MCF 10A (cell line): ENCODE measurements around the gene EXPH5. TPM values are rescaled to one million over a fixed set of nuclear protein-coding genes. Genes with fewer than 3 reads are reported as not detected.

Experiments
- BruUV-seq: library from RNA; stranded (reverse); fragments of 400-500 nt; replicated peaks from 2 replicates; lab custom pipeline; 2021; lab: Mats Ljungman, UMichigan
- CTCF ChIA-PET: fragments of 300-600 bp; sonication (Branson Sonifier 250); formaldehyde crosslinking; extraction: SDS; loops from one replicate; lab custom pipeline; 2021; ENCODE audit warnings: antibody characterized with exemption, inconsistent platforms; lab: Yijun Ruan, JAX
- POLR2A ChIA-PET: fragments of 300-600, 350-650 bp; sonication (Branson Sonifier 250); formaldehyde crosslinking; extraction: SDS; loops from one replicate; lab custom pipeline; 2020; ENCODE audit warnings: antibody characterized with exemption, inconsistent platforms; lab: Yijun Ruan, JAX
- DNase-seq: peaks from one replicate; pipeline ENCODE4 v3.0.0-alpha.2; 2018; ENCODE audit not compliant: unreplicated experiment
- H3K27ac Mint-ChIP-seq: one replicate; pipeline ENCODE4 v1.8.0; 2022; ENCODE audit warnings: mild to moderate bottlenecking, low read depth, mixed read lengths; ENCODE audit not compliant: unreplicated experiment
- H3K27me3 Mint-ChIP-seq: one replicate; pipeline ENCODE4 v1.8.0; 2022; ENCODE audit warnings: mixed read lengths; ENCODE audit not compliant: insufficient read depth, unreplicated experiment
- H3K36me3 Mint-ChIP-seq: one replicate; pipeline ENCODE4 v1.8.0; 2022; ENCODE audit warnings: mild to moderate bottlenecking, moderate library complexity, mixed read lengths; ENCODE audit not compliant: insufficient read depth, unreplicated experiment
- H3K4me1 Mint-ChIP-seq: one replicate; pipeline ENCODE4 v1.8.0; 2022; ENCODE audit warnings: mixed read lengths; ENCODE audit not compliant: insufficient read depth, unreplicated experiment
- H3K4me3 Mint-ChIP-seq: one replicate; pipeline ENCODE4 v1.8.0; 2022; ENCODE audit warnings: mild to moderate bottlenecking, moderate library complexity, mixed read lengths; ENCODE audit not compliant: unreplicated experiment
- H3K9me3 Mint-ChIP-seq: one replicate; pipeline ENCODE4 v1.8.0; 2022; ENCODE audit warnings: mixed read lengths; ENCODE audit not compliant: unreplicated experiment
- intact Hi-C: fragments of 100-400 bp; cut with micrococcal nuclease; formaldehyde crosslinking; loops from 2 replicates; pipeline ENCODE4 v1.14.1; 2022
- total RNA-seq: library from RNA; stranded (reverse); gene quantifications from 2 replicates; pipeline ENCODE4 v1.2.3, GENCODE V29; 2022
- TF ChIP-seq, protein P1 (sequence below): fragments of 200-600 bp; IDR thresholded peaks from one replicate; pipeline ENCODE4 v1.8.0; 2022; ENCODE audit warnings: antibody characterized with exemption, mild to moderate bottlenecking; ENCODE audit not compliant: unreplicated experiment

The EXPH5 gene
- total RNA-seq, 1 experiment from 2014 or later, result 9.2 TPM

DNA sequence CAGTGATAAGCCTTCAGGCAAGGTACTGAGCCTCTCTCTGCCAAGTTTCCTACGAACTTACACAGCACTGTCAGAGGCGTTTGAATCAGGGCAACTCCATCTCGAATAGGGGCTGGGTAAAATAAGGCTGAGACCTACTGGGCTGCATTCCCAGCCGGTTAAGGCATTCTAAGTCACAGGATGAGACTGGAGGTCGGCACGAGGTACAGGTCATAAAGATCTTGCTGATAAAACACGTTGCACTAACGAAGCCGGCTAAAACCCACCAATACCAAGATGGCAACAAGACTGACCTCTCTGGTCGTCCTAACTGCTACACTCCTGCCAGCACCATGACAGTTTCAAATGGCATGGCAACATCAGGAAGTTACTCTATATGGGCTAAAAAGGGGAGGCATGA, 75.0 kb downstream of the EXPH5 start:
- ChIA-PET CTCF (no interaction called here), POLR2A (no interaction called here)
- Mint-ChIP-seq H3K36me3 (peaks cover 19% of the 10 kb centered on the region), H3K9me3 (no peaks in the 10 kb centered on the region), H3K4me1 (no peaks in the 10 kb centered on the region), H3K27me3 (no peaks in the 10 kb centered on the region), H3K4me3 (no peak overlapping the region), H3K27ac (no peak overlapping the region)
- no TSS peak for BruUV-seq
- TF ChIP-seq, protein P1, sequence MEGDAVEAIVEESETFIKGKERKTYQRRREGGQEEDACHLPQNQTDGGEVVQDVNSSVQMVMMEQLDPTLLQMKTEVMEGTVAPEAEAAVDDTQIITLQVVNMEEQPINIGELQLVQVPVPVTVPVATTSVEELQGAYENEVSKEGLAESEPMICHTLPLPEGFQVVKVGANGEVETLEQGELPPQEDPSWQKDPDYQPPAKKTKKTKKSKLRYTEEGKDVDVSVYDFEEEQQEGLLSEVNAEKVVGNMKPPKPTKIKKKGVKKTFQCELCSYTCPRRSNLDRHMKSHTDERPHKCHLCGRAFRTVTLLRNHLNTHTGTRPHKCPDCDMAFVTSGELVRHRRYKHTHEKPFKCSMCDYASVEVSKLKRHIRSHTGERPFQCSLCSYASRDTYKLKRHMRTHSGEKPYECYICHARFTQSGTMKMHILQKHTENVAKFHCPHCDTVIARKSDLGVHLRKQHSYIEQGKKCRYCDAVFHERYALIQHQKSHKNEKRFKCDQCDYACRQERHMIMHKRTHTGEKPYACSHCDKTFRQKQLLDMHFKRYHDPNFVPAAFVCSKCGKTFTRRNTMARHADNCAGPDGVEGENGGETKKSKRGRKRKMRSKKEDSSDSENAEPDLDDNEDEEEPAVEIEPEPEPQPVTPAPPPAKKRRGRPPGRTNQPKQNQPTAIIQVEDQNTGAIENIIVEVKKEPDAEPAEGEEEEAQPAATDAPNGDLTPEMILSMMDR, result no peak
- DNase-seq, result no peak
- intact Hi-C loops, result no loop called here

DNA sequence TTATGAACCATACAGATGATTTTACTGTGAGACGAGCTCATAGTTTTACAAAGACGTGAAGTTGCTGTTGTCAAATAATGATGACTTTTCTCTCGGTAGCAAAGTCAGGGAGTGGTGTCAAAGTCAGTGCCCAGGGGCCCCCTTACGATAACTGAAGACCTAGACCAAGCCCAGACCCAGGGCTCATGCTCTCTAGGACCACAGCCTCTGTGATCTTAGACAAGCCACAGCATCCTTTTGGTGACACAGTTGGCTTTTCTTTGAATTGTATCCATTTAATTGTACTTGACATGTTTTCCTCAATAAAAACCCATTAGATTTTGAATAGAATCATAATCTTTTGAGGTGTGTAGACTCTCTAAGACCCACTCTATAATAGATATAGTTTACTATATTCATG, 77.4 kb downstream of the EXPH5 start:
- TF ChIP-seq, protein P1, result no peak
- Mint-ChIP-seq H3K27me3 (no peaks in the 10 kb centered on the region), H3K36me3 (peaks cover 28% of the 10 kb centered on the region), H3K9me3 (no peaks in the 10 kb centered on the region), H3K4me1 (peaks cover 10% of the 10 kb centered on the region), H3K4me3 (no peak overlapping the region), H3K27ac (no peak overlapping the region)
- intact Hi-C loops, result no loop called here
- no peak for DNase-seq
- BruUV-seq, result no TSS peak
- ChIA-PET POLR2A (no interaction called here), CTCF (no interaction called here)

DNA sequence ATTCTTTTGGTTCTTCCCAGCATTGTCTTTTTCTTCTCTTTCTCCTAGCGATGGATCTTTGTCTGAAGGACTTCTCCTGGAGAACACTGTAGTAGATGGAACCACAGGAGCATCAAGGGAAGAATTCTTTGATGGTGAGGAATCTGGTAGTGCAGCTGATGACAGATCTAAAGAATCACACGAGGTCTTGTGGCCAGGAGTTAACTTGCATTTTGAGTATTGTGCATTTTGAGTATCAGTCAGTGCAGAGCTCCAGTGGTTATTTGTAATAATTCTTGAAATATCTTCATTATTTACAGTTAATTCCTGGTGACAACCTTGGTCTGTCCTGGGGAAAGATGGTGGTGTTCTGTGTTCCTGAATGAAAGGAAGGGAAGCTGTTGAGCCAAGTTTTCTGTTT, 80.9 kb downstream of the EXPH5 start:
- ChIA-PET POLR2A (no interaction called here), CTCF (no interaction called here)
- TF ChIP-seq, protein P1, result no peak
- H3K27me3 Mint-ChIP-seq, result no peaks in the 10 kb centered on the region
- DNase-seq, result no peak
- peaks cover 28% of the 10 kb centered on the region for H3K36me3 Mint-ChIP-seq
- H3K9me3 Mint-ChIP-seq, result no peaks in the 10 kb centered on the region
- intact Hi-C loops, result no loop called here
- H3K27ac Mint-ChIP-seq, result no peak overlapping the region
- H3K4me3 Mint-ChIP-seq, result no peak overlapping the region
- H3K4me1 Mint-ChIP-seq, result peaks cover 10% of the 10 kb centered on the region
- no TSS peak for BruUV-seq

DNA sequence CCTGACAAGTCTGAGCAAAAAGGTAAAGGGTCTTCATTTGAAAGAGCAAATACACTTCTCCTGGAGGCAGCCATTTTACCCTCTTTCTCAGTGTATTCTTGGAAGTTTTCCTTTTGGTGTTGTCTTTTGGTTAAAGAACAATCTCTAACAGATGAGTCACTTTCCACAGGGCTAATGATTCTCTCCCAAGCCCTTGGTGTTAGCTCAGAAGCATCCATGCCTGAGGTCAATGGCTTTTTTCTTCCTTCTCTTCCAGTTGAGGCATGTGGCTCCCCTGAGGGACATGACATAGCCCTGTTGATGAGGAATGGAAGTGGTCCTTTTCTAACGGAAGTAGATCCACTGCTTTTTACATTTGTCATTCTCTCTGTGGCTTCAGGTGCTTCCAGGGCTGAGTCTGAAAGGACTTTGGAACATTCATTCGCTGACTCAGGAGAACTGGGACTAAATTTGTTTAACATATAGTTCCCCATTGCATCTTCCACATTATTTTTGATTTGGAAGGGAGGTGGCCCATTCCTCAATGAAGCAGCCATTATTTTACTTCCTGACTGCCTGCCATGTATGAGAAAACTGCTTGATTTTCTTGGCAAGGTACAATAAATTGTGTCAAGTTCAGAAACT, 81.6 kb downstream of the EXPH5 start:
- peaks cover 24% of the 10 kb centered on the region for H3K36me3 Mint-ChIP-seq
- no peak overlapping the region for H3K27ac Mint-ChIP-seq
- H3K4me3 Mint-ChIP-seq, result no peak overlapping the region
- H3K9me3 Mint-ChIP-seq, result no peaks in the 10 kb centered on the region
- ChIA-PET CTCF (no interaction called here), POLR2A (no interaction called here)
- no peaks in the 10 kb centered on the region for H3K27me3 Mint-ChIP-seq
- peak; percentile 24 for DNase-seq
- intact Hi-C loops, result no loop called here
- H3K4me1 Mint-ChIP-seq, result peaks cover 10% of the 10 kb centered on the region
- TF ChIP-seq, protein P1, result no peak
- no TSS peak for BruUV-seq
